HG03342 (cell line): ENCODE results near the gene SNAPC1.

Experiments
- ATAC-seq: cut with Tn5 transposase; IDR thresholded peaks from one replicate; pipeline ENCODE4 v1.9.1; 2021; ENCODE audit warnings: mild to moderate bottlenecking, moderate library complexity; ENCODE audit not compliant: unreplicated experiment

The SNAPC1 gene

DNA sequence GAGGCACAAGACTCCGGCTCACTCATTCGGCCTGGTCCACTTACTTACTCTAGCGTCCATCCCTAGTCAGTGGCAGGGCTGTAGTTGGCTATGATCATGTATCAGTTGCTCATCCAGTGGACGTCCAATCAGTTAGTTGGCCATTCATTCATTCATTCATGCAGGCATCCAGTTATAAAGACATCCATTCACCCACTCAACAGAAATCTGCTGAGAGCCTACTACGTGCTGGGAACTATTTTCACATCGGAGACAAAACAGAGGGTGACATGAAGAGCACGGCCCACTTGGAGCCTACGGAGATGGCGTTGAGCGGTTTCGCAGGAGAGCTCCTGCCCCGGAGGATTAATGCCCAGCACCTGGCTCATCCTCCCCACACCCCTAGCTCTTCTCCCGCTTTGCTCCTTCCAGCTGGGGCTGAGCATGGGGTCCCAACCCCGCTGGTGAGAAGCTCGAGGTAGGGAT is 49.7 kb downstream of the SNAPC1 start:
- ATAC-seq = no peak

DNA sequence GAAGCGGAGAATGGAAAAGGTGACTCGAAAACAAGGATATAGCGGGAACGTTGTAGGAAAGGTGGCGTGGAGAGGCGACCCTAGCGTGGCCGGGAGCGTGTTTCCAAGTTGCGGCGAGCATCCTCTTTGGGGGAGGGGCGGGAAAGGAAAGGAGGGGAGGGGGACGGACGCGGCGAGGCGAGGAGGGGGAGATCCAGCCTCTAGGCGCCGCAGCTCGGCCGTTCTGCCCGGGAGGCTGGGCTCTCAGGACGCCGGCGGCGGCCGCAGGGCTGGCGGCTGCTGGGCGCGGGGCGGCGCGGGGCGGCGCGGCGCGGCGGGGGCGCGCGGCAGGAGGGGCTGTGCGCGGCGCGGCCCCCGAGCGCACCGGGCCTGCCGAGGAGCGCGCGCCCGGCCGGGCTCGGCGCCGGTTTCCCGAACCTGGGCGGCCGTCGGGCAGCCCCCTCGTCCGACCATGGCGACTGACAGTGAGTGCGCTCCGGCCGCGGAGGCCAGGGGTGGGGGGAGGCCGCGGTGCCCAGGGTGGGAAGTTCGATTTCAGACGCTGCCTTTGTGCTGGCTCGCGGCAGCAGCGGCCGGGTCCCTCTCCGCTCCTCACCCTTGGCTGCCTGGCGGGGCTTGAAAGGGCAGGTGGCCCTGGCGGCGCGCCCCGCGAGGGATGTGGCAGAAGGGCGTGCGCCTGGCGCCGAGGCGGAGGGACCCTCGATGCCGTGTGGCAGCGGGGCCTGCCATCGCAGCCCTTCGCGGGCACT is 50.3 kb downstream of the SNAPC1 start, which contains the start of gene SYT16:
TSS of gene SYT16 (plus strand) at position 357 of the 749 bp plus-strand sequence.
- no peak for ATAC-seq

DNA sequence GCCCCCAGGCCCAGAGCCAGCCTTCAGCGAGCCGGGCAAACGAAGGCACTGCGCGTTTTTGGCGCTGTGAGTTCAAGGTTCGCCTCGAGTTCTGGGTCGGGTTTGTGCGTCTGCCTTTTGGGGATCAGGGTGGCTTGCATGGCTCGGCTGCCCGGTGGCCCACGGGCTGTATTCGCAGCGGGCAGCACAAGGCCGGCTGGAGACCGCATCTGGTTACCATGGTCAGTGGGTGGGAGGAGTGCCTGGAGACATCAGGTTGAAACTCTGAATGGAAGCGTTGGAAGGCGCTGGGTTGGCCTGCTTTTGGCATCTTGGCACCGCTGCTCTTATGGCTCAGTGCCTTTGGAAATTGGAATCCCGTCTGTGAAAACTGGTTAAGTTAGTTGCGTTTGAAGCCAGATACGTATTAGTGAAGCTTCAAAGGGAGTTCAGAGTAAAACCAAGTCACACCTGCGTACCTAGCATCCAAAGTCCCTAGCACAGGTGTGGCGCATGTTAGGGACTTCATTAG is 50.9 kb downstream of the SNAPC1 start:
- ATAC-seq = no peak

DNA sequence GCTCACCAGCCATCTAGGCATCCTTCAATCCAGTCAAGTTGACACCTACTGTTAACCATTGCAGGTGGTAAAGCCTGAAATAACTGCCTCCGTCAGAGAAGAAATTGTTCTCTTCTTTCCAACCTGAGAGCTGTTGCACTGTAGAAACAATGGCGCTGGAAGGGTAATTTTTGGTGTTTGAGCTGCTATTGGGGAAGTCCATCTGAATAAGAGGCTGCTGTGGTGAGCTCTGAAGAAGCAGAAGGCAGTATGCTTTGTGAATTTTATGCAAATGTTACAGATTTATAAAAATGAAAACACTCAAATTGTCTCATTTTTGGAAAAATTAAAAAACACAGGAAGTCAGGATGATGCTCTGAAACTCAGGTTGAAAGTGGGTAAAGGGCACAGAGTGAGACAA is 60.2 kb downstream of the SNAPC1 start:
- ATAC-seq = no peak

DNA sequence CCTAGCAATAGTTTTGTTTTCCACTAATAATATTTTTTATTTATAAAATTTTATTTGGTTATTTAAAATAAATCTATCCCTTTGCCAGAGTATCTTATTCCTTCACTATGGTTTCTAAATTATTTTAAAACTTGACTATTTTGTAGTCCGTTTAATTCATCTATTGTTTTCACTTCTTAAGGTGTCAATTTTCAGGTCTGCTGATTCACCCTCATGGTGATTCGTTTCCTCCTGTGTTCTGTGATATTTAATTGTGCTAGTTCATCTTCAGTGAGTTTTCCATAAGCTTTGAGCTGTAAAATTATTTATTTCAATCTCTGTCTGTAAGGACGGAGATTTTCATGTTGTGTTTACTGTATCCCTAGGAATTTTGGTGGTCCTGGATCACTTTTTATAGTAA is 70.6 kb downstream of the SNAPC1 start:
- ATAC-seq = no peak

DNA sequence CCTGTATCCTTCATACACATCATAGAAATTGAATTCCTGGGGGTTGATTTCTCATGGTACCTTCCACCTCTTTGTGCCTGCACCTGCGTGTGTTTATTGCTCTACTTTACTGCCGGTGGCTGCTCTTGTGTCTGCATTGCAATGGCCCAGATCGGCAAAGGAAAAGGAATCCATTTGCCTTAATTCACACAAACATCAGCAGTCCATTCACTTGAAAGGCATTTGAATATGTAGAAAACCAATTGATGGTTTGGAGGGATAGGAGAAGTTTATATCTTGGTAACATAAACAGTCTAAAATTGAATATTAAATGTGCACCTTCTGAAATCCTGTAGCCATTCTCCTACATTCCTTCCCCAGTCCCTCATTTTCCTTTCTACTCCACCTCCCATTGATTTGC is 74.0 kb downstream of the SNAPC1 start:
- no peak for ATAC-seq

DNA sequence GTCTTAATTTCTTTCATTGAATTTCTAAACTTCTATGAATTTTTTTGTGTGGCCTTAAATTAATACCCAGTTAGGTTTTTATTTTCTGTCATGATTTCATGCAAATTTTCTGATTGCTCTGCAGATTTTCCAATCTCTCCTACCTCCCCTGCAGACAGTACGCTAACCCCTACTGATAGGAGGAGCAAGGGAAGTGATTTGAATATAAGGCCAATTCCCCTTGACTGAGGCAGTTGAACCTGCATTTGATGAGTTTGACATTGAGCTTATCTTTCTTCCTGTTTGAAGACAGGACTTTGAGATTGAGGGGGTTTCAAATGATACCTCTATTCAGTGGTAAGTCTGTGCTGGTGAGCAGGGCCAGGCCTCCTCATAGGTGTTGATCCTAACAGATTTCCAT is 74.6 kb downstream of the SNAPC1 start:
- ATAC-seq = no peak

DNA sequence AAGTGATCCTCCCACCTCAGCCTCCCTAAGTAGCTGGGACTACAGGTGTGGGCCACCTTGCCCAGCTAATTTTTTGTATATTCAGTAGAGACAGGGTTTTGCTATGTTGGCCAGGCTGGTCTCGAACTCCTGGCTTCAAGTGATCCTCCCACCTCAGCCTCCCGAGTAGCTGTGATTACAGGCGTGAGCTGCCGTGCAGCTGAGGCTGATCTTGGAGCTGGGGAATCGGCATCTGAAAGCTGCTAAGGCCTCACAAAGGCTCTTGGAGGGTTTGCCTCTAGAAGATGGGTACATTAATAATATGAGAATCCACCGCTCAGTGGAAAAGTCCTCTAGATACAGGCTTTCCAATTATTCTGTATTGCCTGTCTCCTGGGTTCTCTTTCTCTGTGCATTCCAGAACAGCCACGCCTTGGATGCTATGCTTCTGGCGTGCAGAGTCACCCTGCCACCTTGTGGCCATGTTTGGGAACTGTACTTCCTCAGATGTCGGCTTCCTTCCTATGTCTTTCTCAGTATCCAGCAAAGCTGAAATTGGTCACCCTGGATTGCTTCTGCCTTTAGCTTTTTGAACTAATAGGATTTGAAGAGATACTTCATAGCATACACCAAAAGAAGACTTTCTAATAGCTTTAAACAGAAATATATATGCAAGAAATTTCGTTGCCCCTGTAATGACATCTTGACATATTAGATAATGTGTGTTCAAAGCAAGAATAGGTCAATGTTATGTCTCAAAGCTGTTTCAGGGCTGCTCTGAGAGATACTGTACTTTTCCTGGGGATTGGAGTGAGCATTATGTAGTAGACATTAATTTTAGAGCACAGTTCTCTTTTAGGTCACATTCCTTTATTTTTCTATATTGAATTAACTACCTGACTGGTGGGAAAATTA is 75.4 kb downstream of the SNAPC1 start:
- peak; percentile 85 for ATAC-seq

DNA sequence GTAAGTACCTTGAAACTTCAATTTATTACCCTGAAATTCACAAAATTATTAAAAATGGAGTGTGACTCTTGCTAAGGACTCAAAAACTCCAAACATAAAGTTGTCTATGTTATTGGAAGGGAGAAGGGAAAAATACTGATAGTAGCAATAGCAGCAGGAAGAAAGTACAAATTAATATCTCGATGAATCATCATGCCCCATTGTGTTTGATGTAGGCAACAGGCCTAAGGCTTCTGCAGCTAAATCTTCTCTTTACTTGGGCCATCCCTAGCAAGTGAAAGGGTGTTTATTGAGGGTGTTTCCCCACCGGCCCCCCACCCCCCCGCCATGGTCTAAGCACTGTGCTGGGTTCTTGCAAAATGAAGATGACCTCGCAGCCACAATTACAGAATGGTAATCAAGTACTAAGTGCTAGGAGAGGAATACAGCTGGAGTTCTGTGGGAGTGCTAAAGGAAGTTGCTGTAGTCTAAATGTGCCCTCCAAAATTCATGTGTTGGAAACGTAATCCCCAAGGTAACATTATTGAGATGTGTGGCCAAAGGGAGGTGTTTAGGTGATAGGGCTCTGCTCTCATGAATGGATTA is 76.5 kb downstream of the SNAPC1 start:
- ATAC-seq = no peak

DNA sequence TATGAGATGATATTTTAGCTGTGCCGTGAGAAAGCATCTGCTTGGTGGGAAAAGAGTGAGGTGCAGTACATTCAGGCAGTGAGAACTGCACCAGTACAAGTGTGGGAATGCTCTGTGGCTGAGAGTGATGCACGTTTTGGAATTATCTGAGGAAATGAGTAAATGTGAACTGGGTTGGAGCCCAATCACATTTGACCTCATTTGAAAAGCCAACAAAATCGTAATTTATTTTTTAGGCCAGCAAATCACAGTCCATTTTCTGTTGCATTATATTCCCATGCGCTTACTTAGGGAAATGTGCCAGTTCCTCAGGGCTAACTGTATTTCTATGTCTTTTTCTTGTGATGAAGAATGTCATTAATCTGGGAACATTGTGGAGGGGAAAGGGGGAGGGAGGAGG is 77.3 kb downstream of the SNAPC1 start:
- no peak for ATAC-seq

DNA sequence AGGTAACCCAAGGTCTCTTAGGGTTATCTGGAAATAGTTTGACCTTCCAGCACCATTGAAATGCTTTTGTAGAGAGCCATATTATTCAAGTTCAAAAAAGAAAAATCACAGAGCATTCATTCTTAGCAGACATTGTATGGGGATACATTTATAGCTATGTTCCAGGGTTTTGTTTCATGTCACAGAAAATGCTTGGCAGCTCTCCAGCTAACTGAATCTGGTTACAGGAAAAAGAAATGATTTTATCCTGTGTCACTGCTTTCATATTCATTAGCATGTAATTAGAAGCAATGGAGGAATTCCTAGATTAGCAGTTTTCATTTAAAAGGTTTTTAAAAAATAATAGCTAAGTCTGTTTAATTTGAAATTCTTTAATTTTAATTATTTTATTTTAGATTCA is 78.9 kb downstream of the SNAPC1 start:
- ATAC-seq = no peak
